Stomach smooth muscle (tissue), 2 donors: ENCODE results near the gene PDYN.
A peak's percentile ranks its signal among the peaks of the same experiment; 100 is the strongest.

Experiments
- H3K27ac ChIP-seq: one replicate; pipeline ENCODE4 v1.7.0; 2013; ENCODE audit warnings: mild to moderate bottlenecking, low read length, inconsistent platforms
- H3K27me3 ChIP-seq, 2 donors: one replicate each; pipeline ENCODE4 v1.7.0; 2013; ENCODE audit warnings: low read length in 2 of 2; ENCODE audit not compliant: insufficient read depth in 2 of 2, control insufficient read depth in 1 of 2
- H3K36me3 ChIP-seq, 2 donors: one replicate each; pipeline ENCODE4 v1.7.0; 2013; ENCODE audit warnings: low read length in 2 of 2; ENCODE audit not compliant: control insufficient read depth in 2 of 2, insufficient read depth in 2 of 2
- H3K4me1 ChIP-seq: one replicate; pipeline ENCODE4 v1.7.0; 2013; ENCODE audit warnings: low read length; ENCODE audit not compliant: control insufficient read depth, insufficient read depth
- H3K4me3 ChIP-seq, 2 donors: one replicate each; pipeline ENCODE4 v1.7.0; 2013; ENCODE audit warnings: low read length in 2 of 2
- H3K9ac ChIP-seq, 2 donors: one replicate each; pipeline ENCODE4 v1.7.0; 2013; ENCODE audit warnings: low read length in 2 of 2, mild to moderate bottlenecking in 1 of 2
- H3K9me3 ChIP-seq, 2 donors: one replicate each; pipeline ENCODE4 v1.7.0; 2013; ENCODE audit warnings: low read length in 2 of 2; ENCODE audit not compliant: control insufficient read depth in 2 of 2
- donor health status: healthy.
- donor health status: Pancreatic carcinoma.

The PDYN gene

DNA sequence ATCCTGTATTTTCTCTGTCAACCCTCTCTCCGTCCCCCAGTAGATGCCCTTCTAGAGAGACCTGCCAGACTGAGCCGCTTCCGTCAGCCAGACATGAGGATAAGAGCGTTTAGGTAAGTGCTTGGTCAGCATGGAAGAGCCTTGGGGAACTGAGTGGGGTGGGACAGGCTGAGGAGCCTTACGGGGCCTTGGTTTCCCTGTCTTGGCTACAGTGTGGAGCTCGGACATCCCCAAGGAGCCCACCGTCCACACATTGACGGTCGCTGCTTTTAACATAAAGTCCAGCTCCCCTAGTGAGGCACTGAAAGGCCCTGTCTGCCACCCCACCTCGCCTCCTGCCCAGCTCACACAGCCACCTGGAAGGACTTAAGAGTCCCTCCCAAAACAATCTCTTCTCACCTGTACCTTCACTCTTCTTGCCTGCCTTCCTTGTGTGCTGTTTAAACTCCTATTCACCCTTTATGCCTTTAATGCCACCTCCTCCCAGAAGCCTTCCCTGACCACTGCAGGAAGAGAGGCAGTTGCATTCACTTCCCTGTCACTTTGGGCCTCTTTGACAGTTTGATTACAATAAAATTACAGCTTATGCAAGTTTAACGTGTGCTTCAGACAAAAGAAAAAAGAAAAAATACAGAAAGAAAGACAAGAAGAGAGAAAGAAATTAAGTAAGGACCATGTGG, 42.3 kb downstream of the PDYN start:
- no peaks in the 10 kb centered on the region for H3K36me3 ChIP-seq
- H3K9me3 ChIP-seq, result no peaks in the 10 kb centered on the region
- no peak overlapping the region for H3K27ac ChIP-seq
- no peak overlapping the region for H3K4me3 ChIP-seq
- H3K4me1 ChIP-seq, result peaks cover 9% of the 10 kb centered on the region
- peaks cover 0 to 3% of the 10 kb centered on the region in 2 donors for H3K27me3 ChIP-seq
- no peak overlapping the region for H3K9ac ChIP-seq

DNA sequence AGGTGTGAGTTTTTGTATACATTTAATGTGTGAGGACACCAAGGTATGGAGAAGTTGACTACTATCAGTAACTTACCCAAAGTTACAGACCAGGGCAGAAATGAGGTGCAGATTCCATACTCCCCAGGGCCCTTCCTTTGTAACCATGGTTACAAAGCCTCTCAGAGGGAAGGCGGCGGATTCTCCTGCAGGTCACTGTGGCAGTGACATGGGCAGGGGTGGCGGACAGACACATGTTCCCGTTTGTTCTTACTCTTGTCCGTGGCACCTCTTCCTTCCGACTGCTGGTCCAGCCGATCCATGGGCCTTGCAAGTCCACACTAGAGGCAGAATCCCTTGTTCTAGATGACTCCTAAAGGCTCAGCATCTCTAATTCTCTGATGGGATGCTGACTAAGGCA, 43.0 kb downstream of the PDYN start:
- H3K27ac ChIP-seq, result no peak overlapping the region
- no peak overlapping the region for H3K9ac ChIP-seq
- H3K36me3 ChIP-seq, result no peaks in the 10 kb centered on the region
- H3K9me3 ChIP-seq, result no peaks in the 10 kb centered on the region
- peaks cover 0 to 3% of the 10 kb centered on the region in 2 donors for H3K27me3 ChIP-seq
- H3K4me3 ChIP-seq, result no peak overlapping the region
- H3K4me1 ChIP-seq, result peaks cover 9% of the 10 kb centered on the region

DNA sequence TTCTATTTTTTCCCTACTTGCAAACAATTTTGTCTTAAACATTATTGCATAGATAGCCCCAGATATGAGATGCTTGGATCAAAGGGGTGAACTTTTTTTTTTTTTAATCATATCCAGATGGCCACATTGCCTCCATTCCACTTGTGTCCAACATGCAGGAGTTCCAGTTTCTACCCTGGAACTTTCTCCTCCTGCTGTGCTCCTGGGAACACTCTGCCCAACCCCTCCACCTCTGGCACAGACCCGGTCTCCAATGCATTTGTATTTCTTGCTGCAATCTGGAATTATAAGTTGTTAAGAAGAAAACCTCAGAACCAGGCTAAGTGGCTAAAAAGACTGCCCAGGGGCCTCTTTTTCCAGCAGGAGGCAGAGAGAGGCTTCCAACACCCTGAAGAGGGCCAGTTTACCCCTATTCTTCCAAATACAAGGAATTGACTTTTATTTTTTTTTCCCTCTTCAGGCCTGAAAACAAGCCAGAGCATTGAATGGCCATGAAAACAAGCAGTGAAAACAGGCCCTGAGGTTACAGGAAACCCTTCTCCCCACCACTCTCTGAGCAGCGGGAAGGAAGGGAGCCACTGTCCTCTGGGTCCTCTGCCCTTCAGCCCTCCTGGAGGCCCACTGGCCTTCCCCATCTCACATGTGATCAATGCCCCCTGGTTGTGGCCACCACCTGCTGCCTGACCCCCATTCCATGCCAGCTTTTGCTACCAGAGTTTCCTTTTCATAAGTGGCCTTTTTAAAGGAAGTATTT, 44.3 kb downstream of the PDYN start:
- Histone ChIP-seq H3K36me3 (no peaks in the 10 kb centered on the region), H3K9ac (no peak overlapping the region), H3K27ac (no peak overlapping the region)

DNA sequence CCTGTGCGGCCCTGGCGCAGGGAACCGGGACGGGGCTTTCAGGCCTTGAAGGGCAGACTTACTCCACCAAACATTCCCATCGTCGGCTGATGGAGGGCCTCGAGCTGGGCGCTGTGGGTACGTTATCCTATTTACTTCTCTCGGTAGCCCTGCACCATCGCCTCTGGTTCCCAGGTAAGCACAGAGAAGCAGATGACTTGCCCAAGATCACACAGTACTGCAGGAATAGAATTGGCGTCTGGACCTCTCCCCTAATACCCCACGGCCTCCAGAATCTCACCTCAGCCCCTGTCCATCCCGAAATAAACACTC, 46.4 kb downstream of the PDYN start:
- peaks cover 0 to 5% of the 10 kb centered on the region in 2 donors for H3K27me3 ChIP-seq
- H3K4me3 ChIP-seq, result peak overlapping the region; percentile 66 to 74
- no peaks in the 10 kb centered on the region for H3K36me3 ChIP-seq
- no peak overlapping the region for H3K9ac ChIP-seq
- H3K27ac ChIP-seq, result no peak overlapping the region
- H3K9me3 ChIP-seq, result no peaks in the 10 kb centered on the region
- H3K4me1 ChIP-seq, result peaks cover 11% of the 10 kb centered on the region

More for the DNA sequence above, 44.3 kb downstream of the PDYN start:
- Histone ChIP-seq H3K9me3 (no peaks in the 10 kb centered on the region), H3K27me3 (peaks cover 0 to 6% of the 10 kb centered on the region in 2 donors), H3K4me1 (peaks cover 9% of the 10 kb centered on the region), H3K4me3 (no peak overlapping the region)

DNA sequence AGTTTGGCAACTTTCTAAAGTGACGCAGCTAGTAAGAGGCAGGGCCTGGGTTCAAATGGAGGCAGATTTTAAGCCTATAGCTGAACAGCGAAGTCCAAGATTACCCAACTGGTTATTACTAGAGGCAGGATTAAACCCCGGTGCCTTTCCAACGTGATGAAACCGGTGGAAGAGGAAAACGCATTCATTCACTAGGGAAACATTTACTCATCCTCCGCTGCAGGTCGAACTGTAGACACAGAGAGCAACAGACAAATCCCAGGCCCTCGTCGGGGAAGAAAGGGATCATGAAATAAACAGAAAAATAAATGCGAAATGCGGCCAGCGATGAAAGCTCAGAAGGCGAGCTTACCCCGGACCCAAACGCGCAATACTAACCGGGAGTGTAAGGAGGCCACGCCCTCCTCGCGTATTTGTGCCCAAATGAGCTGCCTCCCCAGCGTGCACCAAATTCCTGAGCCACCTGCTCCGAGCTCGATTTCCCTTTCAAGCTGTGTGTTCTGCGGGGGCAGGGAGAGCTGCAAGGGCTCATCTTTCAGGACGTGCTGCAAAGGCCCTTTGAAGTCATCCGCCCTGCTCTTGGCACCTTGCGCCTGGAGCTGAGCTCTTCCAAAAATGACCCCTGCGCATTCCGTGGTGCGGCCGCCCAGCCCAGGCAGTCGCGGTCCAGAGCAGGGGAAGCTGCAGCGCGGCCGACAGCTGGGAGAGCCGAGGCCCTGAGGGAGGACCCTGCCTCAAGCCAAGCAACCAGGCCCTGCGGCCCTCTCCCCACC, 46.9 kb downstream of the PDYN start:
- H3K4me3 ChIP-seq, result peak overlapping the region; percentile 66 to 74
- no peaks in the 10 kb centered on the region for H3K36me3 ChIP-seq
- peaks cover 11% of the 10 kb centered on the region for H3K4me1 ChIP-seq
- peak overlapping the region in 1 of 2 donors; percentile 29 for H3K9ac ChIP-seq
- no peaks in the 10 kb centered on the region for H3K9me3 ChIP-seq
- H3K27me3 ChIP-seq, result peaks cover 0 to 5% of the 10 kb centered on the region in 2 donors
- H3K27ac ChIP-seq, result no peak overlapping the region

DNA sequence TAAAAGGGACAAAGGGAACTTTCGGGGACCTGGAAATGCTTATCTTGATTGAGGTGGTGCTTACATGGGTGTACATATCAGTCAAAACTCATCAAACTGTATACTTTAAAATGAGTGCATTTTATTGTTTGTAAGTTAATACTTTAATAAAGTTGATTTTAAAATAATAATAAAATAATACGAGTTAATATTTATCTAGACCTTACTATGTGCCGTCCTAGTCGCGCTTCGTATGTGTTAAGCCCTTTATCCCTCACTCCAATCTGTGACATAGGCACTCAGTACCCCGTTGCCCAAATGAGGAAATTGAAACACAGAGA, 47.5 kb downstream of the PDYN start:
- Histone ChIP-seq H3K27ac (no peak overlapping the region), H3K4me3 (peak overlapping the region; percentile 66 to 74), H3K9me3 (no peaks in the 10 kb centered on the region), H3K4me1 (peaks cover 11% of the 10 kb centered on the region), H3K36me3 (no peaks in the 10 kb centered on the region), H3K27me3 (peaks cover 0 to 5% of the 10 kb centered on the region in 2 donors), H3K9ac (no peak overlapping the region)

DNA sequence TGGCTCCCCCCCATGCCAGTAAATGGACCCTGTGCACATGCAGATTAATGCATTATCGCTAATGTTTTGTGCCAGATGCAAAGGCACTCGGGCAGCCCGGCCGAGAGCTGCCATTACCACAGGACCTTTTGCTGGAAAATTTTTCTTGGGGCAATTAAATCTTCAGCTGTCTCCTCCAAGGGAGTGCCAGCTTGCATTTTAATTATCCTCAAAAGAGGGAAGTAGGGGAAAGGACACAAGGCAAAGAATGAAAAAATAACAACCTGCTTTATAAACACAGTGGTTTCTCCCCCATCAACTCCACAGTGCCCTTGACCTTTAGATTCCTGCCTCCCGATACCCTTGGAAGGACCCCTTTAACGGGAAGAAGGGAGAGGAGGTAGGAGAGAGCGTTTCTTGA, 48.2 kb downstream of the PDYN start:
- H3K9me3 ChIP-seq, result no peaks in the 10 kb centered on the region
- no peak overlapping the region for H3K4me3 ChIP-seq
- H3K27ac ChIP-seq, result no peak overlapping the region
- no peaks in the 10 kb centered on the region for H3K36me3 ChIP-seq
- H3K27me3 ChIP-seq, result peaks cover 0 to 5% of the 10 kb centered on the region in 2 donors
- H3K9ac ChIP-seq, result no peak overlapping the region
- peaks cover 14% of the 10 kb centered on the region for H3K4me1 ChIP-seq

DNA sequence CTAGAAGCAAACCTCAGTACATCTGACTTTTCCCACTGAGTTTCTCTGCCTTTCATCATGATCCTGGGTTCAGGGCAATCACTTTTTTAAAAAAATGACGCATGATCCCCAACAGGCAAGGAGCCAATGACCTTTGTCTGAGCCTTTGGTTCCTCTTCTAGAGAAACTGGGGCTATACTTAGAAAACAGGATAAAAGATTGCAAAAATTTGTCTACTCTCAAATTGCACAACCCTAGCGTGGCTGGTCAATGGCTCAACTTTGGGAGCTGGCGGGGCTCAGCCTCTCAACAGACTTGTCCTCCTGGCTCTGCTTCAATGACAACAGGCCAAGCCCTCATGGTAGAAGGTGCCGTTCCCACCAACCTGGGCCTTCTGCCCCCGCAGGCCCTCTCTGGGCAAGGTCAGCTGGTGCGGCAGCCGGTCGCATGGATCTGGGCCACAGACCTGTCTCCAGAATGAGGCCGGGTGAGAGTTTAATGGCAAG, 48.7 kb downstream of the PDYN start:
- Histone ChIP-seq H3K4me1 (peaks cover 14% of the 10 kb centered on the region), H3K9ac (no peak overlapping the region), H3K9me3 (no peaks in the 10 kb centered on the region), H3K36me3 (no peaks in the 10 kb centered on the region), H3K27me3 (peaks cover 0 to 5% of the 10 kb centered on the region in 2 donors), H3K4me3 (no peak overlapping the region), H3K27ac (no peak overlapping the region)

DNA sequence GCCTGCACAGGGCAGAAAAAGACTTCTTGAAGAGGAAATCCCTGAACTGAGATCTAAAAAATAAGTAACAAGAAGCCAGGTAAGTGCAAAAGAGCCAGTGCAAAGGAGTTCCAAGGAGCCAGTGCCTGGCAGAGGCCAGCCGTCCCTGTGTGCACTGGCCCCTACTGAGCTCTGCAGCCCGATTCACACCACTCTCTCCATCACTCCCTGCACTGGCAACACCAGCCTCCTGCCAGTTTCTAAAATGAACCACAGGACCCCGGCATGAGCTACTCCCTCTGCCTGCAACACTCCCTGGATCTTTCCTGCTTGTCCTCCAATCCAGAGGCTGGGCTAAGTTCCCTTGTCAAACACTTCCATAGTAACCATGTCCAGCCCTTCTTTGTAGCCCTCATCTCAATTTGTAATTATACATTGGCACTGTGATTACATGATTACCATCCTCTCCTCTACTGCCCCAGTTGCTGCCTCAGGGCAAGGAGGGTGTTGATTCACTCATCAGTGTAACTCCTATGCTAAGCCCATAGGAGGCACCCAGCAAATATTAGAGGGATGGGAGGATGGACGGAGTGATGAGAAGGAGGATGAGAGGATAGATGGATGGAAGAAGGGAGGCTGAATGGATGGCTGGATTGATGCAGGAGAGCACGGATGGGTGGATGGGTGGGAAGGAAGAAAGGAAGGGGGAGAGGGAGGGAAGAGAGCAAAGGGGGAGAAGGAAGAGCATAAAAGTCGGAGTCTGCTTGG, 49.3 kb downstream of the PDYN start:
- Histone ChIP-seq H3K36me3 (no peaks in the 10 kb centered on the region), H3K4me3 (no peak overlapping the region), H3K4me1 (peaks cover 14% of the 10 kb centered on the region), H3K9ac (no peak overlapping the region), H3K9me3 (no peaks in the 10 kb centered on the region), H3K27me3 (peaks cover 0 to 5% of the 10 kb centered on the region in 2 donors), H3K27ac (no peak overlapping the region)

DNA sequence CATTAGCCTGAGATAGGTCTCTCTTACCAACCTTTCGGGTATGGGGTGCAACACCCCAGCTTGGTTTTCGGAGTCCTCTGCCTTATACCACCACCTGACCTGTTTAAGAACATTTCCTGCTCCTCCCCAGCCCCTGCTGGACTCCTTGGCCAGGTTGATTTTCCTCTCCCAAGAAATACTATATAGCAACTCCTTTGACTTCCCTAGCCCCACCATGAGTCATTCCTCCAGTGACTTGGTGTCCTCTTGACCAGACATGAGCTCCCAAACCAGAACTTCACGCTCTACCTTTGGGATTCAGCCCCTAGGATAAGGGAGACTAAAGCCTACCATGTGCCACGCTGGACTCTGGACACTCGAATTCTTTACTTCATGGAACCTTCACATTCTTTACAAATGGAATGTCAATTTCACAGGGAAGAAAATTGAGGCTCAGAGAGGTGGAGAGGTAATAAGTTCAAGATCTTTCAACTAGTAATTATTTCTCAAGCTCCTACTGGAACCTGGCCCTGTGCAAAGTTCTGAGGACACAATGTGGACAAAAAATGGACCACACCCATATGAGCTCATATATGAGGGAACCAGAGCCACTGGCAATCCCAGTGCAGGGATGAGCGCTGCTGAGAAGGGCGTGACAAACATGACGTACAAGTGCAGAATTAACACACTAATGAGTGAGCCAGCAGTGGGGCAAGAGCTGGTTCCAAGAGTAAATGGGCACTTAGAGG, 50.4 kb downstream of the PDYN start:
- H3K4me1 ChIP-seq, result peaks cover 14% of the 10 kb centered on the region
- H3K9me3 ChIP-seq, result no peaks in the 10 kb centered on the region
- H3K36me3 ChIP-seq, result peaks cover 2 to 6% of the 10 kb centered on the region in 2 donors
- no peak overlapping the region for H3K9ac ChIP-seq
- no peak overlapping the region for H3K4me3 ChIP-seq
- H3K27ac ChIP-seq, result no peak overlapping the region
- H3K27me3 ChIP-seq, result peaks cover 0 to 5% of the 10 kb centered on the region in 2 donors
